Inferior parietal cortex (tissue), 1 donor: ENCODE measurements around the gene ACTBL2.
A peak's percentile ranks its signal among the peaks of the same experiment; 100 is the strongest.

ENCODE experiments used
- DNase-seq: peaks from one replicate; pipeline ENCODE4 v3.0.0-alpha.2; 2016; ENCODE audit errors: extremely low spot score

Gene ACTBL2

DNA sequence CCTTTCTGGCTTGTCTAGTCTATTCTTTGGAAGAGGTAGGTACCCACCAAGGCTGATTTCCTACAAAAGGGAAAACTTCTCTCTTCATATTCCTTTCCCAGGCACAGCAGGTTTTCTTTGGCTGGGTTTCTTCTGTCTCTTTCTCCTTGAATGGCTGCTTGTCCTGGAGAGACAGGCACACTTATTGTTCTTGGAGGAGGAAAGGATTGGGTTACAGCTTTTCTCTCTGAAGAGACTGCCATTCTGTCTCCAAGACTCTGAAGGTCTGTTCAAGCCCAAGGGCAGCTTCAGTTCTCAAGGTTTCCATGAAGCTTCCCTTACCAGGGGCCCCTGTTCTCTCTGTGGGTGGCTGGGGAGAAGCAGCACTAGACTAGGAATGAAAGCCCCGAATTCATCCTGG lies 33.9 kb downstream of the ACTBL2 start:
- DNase-seq = no peak

DNA sequence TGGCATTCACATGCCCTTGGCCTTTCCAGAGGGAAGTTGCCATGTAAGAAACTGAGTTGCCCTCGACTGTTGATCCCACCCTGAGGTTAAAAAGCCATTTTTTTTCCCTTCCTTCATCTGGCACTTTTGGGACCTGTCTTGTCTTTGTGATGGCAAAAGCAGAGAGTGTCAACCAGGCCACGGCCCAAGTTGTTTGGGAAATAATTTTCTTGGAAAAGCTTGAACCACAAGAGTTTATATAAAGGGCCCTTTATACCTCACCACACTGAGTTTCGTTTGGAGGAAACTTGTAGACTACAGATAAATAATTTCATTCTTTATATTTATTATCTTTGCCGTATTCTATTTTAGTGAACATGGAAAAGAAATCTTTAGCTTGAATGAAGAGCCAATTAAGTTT lies 34.3 kb downstream of the ACTBL2 start:
- no peak for DNase-seq

DNA sequence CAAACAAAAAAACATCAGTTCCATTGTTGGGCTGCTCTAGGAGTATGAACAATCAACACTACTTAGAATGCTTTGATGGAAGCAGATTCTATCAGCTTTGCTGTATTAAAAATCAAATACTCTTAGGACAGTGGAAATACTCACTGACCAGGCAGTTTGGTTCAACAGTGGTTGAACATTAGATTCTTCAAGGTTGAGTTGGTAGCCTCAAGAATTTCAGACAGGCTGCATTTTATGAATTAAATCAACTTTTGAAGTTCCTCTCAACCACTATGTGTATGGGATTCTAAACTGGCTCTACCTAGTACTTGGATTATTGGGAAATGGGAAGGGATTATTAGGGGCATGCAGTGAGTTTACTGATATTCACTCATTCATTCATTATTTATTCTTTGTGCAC lies 35.0 kb downstream of the ACTBL2 start:
- DNase-seq = no peak

DNA sequence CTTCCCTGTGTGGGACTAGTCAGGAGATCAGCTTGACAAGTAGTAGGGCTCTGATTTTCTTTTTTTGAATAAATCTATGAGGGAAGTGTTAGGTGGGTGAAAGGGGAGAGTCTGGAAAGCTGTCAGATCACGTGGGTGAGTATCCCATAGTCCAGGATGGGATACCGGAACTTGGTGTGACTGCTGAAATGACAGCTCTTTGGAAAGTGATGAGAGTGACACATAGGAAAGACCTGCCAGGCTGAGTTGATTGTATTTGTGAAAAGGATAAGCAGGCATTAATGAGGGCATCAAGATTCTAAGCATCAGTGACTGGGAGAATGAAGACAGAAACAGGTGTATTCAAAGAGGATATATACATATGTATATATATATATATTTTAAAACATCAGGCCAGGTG lies 35.6 kb downstream of the ACTBL2 start:
- DNase-seq = no peak

DNA sequence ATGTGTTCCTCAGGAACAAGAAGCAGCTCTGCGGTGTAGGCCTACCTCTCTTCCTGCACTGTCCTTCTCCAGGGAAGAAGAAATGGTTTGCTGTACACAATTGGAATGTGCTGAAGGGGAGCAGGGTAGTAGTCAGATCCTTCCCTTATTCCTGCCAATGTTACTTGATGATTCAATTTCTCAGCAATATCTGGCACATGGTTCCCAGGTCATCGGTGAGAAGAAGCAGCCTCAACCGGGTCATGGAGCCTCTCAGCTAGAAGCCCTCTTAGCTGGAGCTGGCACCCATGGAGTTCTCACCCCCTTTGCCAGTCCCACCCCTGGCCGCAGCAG lies 36.9 kb downstream of the ACTBL2 start:
- DNase-seq = no peak

DNA sequence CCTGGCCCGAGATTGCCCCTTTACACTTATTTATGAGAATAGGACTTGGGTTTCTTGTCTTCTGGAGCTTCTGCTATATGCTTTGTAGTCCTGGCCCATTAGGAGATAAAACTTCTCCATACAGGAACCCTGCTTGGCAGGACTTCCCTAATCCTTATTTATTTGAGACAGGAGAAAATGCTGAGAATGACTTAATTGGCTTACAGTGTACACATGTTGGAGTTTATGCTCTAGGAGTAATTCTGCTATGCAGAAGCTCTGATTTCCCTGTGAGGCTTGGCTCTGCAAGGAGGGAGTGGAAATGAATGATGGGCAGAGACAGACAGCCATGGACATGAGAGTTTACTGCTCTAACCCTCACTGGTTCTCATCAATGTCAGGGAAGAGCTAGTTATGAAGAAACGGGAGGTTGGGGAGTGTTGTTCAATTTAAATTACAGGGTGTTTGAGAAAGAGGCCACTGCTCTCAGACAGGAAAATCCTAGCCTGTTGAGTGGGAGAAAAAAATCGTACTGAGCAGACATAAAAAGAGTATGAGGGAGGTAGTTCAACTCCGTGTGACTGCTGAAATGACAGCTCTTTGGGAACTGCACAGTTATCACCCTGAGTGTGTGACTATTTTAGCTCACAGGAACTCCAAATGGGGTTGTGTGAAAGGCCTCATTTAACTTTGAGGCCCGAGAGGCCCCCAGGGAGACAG lies 37.5 kb downstream of the ACTBL2 start:
- no peak for DNase-seq

DNA sequence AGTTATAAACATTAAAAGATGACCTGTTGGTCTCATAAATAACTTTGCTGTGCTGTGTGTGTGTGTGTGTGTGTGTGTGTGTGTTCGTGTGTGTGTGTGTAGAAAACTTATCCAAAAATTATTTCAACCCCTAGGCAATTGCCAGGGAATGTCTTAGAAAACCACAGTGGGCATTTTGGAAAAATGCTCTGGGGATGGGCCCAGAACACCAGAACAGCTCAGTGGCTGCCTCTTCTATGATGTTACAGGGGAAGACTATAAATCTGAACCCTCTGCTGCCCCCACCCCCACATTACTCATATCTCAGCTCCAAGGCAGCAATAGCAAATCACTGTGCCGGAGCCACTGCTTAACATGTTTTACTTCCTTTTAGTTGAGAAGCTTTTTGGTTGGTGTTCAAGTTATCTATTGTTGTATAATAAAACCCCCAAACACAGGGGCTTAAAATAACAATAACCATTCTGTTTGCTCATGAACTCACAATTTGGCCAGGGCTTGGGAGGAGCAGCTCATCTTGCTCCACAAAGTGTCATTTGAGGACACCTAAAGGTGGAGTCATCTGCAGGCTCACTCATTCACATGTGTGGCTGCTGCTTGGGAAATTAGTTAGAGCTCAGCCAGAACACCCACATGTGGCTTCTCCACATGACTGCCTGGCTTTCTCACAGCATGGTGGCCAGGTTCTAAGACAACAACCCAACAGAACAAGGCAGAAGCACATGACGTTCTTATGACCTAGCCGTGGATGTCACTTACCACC lies 40.4 kb downstream of the ACTBL2 start:
- DNase-seq = no peak

DNA sequence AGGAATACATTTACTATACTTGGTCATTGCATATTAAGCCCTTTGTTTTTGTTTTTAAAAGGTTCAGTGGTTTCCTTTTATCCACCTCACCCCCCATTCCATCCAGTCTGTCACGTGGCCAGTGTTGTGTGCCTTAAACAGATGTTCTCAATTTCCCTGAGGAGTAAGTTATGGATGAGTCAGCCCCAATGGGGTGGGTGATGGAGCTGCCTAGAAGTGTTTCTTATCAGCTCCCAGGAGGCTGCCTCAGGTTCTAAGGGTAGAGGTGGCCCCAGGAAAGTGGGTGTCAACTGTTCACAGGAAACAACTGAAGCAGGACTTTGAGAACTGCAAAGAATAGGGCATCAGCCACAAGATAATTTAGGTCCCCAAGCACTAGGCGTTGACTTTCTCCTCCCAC lies 41.1 kb downstream of the ACTBL2 start:
- DNase-seq = peak; percentile 22

DNA sequence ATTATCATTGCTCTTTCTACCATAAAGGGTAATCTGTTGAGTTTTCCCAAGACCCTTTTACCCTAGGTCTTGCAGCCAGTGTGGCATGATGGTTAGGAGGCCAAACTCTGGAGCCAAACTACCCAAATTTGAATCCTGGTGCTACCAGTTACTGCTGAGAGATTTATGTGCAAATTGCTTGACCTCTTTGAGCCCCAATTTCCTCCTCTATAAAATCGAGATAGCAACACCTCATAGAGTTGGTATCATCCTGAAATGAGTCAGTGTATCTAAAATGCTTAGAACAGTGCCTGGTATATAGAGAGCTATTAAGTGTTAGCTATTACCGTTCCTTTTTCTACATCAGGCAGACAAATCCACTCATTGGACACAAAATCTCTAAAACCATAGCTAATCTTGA lies 43.0 kb downstream of the ACTBL2 start:
- no peak for DNase-seq

DNA sequence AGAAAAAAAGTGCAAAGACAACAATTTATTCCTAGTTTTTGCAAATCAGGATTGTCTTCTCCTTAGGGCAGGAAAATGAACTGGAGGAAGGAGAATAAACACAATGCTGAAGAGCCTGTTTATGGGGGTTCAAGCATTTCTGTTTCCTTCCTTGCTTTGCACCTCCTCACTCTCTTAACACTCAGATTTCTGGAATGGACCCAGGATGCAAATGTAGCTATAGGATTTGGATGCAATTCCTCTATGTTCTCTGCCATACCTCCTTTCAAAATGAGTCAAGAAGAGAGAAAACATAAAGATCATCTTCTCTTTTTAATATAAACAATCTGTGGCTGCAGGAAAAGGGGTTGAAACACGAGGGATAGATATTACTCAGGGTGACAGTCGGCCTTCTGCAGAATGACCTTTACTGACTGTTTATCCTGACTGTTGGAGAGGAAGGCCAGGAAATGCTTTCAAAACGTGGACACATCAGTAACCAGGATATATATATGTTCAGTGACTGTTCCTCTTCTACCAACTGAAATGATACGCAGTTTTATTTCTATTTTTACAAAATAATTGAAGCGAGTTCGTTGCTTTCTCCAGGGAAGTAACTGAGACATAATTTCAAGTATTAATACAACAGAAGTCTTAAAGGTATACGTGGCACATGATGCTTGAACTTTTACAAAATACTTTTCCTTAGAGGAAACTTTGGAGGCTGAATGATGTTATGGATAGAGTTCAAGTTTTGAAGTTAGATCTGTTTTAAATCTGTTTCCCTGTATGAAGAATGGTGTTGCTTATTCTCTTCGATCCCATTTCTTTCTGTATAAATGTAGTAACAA lies 44.4 kb downstream of the ACTBL2 start:
- no peak for DNase-seq

DNA sequence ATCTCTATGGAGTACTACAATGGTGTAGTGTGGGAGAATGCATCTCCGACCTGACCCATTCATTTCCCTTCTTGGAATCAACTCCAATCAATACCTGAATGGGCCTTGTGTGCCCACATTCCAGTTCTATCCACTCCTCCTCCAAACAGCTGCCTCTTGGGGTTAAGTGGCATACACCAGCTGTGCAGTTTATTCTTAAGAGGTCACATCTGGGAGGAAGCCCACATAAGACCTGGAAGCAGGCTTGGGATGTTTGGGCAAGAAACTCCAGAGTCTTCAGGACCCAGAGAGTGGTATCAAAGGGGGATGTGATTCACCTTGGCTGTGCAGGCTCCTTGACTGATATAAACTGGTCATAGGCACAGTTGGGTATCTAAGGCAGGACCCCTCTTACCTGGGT lies 46.0 kb downstream of the ACTBL2 start:
- DNase-seq = no peak

DNA sequence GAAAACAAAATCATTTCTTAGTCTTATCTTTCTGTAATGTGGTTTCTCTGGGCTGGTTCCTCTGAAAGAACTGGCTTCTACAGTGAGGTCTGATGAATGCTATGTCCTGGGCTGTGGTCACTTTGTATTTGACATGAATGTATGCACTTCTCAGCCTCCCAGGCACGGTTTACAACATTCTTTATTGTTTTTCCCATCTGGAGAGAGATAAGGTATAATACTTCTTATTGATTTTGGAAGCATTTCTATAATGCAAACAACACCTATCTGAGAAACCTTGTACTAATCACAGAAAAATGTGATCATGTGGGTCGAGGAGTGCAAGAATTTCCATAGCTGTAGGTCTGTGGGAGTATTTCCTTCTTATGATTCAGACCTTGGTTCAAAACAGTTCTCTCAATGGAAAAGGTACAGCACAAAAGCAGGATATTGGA lies 46.9 kb downstream of the ACTBL2 start:
- DNase-seq = no peak

DNA sequence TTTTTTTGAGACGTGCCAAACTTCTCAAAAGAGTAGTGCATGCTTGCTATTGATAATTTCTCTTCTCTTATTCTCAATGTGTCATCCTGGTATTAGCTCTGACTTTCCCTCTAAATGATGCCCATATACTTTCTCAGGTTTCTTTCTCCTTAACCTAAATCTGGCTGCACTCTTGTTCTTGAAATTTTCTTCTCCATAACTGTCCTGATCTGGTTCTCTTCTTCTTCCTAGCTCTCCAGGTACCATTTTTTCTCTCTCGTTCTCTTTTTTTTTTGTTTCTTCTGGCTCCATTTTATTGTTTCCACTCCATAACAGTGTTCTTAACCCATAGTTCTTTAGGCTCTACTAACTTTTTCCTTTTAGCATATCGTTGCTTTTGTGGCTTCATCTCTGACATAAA lies 47.9 kb downstream of the ACTBL2 start:
- DNase-seq = no peak

DNA sequence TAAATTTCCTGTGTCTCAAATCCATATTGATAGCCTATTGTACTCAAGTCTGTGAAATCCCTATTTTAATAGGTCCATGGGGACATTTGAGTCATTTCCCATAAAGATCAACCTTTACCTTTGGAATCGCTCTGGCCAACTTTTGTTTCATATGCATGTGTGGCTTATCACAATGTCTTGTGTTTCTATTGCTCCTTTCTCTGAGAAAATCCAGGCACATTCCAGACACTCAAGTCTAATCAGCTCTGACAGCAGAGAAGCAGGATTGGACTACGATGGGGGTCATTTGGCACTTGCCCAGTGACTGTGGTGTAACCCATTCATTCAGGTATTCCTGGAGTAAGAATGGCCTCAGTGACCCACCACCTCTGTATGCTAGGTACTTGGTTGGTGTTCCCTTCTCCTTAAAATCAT lies 48.4 kb downstream of the ACTBL2 start:
- DNase-seq = no peak

DNA sequence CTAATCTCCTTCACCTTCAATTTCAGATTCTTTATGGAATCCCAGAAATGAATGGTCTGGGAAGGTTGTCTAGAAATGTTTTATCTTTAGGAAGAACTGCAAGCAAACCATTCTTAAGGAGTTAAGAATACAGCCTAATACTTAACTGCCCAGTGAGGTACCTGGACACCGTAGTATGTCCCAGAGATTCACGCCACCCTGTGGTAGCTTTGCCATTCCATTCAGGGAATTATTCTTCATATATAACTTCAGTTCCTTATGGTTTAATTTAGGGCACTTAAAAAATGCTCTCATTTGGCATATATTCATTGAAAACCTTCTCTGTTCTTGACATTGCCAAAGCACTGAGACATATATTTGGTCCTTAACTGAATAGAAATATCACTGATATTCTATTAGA lies 49.7 kb downstream of the ACTBL2 start:
- no peak for DNase-seq

DNA sequence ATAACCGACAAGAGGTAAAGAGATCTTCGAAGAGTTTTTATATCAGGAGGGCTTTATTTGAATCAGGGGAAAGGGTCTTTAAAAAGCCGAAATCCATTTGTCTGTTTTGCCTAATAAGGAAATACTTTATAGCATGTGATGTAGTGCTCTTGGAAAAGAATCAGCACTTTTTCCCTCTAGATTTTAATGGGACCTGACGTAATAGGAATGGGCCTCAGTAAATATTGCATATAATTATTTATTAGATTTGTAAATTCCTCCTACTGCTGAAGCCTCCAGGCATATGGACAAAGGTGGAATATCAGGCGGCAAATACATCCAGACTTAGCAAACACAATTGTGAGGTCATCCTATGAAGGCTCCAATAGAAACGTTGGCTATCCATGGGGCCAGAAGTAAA lies 50.9 kb downstream of the ACTBL2 start:
- DNase-seq = no peak
